Activated naive CD8-positive, alpha-beta T cell treated with anti-CD3 and anti-CD28 coated beads for 36 hours (primary cell): Measurements from ENCODE around the gene EFHB. TPM values are rescaled to one million over a fixed set of nuclear protein-coding genes. Genes with fewer than 3 reads are reported as not detected.
"Not testable (repeated sequence)": the region's sequence is repeated elsewhere in the genome, so short reads cannot be mapped to it uniquely, and the experiment has no call there.

ENCODE experiments used
- DNase-seq: peaks from one replicate; pipeline ENCODE4 v3.0.0; 2021
- H3K27ac Mint-ChIP-seq: one replicate; pipeline ENCODE4 v1.8.0; 2022; ENCODE audit warnings: mild to moderate bottlenecking, moderate library complexity, mixed read lengths
- H3K27me3 Mint-ChIP-seq: one replicate; pipeline ENCODE4 v1.8.0; 2022; ENCODE audit warnings: mild to moderate bottlenecking, mixed read lengths
- H3K36me3 Mint-ChIP-seq: one replicate; pipeline ENCODE4 v1.8.0; 2021; ENCODE audit warnings: mild to moderate bottlenecking, mixed read lengths
- H3K4me1 Mint-ChIP-seq: one replicate; pipeline ENCODE4 v1.8.0; 2021; ENCODE audit warnings: mixed read lengths
- H3K4me3 Mint-ChIP-seq: one replicate; pipeline ENCODE4 v1.8.0; 2022; ENCODE audit warnings: mild to moderate bottlenecking, moderate library complexity, mixed read lengths
- H3K9me3 Mint-ChIP-seq: one replicate; pipeline ENCODE4 v1.8.0; 2022; ENCODE audit warnings: mixed read lengths
- total RNA-seq, 2 experiments: library from RNA; stranded (reverse); gene quantifications; one replicate each; pipeline ENCODE4 v1.2.3, GENCODE V29; 2021

EFHB gene
- total RNA-seq, 2 experiments from 2014 or later = 0.50 to 0.87 TPM

- Mint-ChIP-seq H3K27ac (peak overlapping the region; percentile 16), H3K4me3 (peak overlapping the region; percentile 99), H3K9me3 (no peaks in the 10 kb centered on the region), H3K36me3 (peaks cover 6% of the 10 kb centered on the region), H3K27me3 (no peaks in the 10 kb centered on the region), H3K4me1 (peaks cover 28% of the 10 kb centered on the region)
- no peak for DNase-seq
These were observed 11.5 kb upstream of the EFHB start for GRCh38 chr3:19945534-19945933.

DNA sequence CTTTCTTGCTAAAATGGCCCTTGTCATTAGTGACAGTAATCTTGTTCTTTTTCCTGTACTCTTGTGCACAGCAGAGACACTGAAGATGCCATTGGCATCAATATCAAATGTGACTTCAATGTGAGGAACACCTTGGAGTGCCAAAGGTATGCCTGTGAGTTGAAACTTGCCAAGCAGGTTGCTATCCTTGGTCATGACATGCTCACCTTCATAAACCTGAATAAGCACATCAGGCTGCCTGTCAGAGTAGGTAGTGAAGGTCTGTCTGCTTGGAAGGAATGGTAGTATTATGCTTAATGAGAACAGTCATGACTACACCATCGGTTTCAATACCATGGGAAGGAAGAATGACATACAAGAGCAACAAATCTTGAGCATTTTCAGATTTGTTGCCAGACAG lies 6.6 kb upstream of the EFHB start:
- no peak overlapping the region for H3K4me3 Mint-ChIP-seq
- peaks cover 11% of the 10 kb centered on the region for H3K4me1 Mint-ChIP-seq
- no peaks in the 10 kb centered on the region for H3K27me3 Mint-ChIP-seq
- peaks cover 2% of the 10 kb centered on the region for H3K36me3 Mint-ChIP-seq
- H3K27ac Mint-ChIP-seq = no peak overlapping the region
- no peak for DNase-seq
- no peaks in the 10 kb centered on the region for H3K9me3 Mint-ChIP-seq

DNA sequence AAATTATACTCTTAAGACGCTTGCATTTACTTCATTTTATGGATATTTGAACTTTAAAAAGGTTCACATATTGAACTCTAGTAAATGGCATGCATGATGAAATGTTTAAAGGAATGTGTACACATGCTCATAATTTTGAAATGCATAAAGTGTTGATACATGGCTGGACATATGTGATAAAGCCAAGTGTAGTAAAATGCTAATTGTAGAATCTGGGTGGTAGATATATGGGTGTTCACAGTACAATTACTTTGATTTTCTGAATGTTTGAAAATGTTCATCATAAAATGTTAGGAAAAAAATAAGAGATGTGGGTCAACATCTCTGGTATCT lies 4.2 kb upstream of the EFHB start:
- H3K9me3 Mint-ChIP-seq = no peaks in the 10 kb centered on the region
- peaks cover 9% of the 10 kb centered on the region for H3K27me3 Mint-ChIP-seq
- no peak overlapping the region for H3K4me3 Mint-ChIP-seq
- no peak for DNase-seq
- H3K4me1 Mint-ChIP-seq = peaks cover 11% of the 10 kb centered on the region
- H3K36me3 Mint-ChIP-seq = no peaks in the 10 kb centered on the region
- H3K27ac Mint-ChIP-seq = no peak overlapping the region

DNA sequence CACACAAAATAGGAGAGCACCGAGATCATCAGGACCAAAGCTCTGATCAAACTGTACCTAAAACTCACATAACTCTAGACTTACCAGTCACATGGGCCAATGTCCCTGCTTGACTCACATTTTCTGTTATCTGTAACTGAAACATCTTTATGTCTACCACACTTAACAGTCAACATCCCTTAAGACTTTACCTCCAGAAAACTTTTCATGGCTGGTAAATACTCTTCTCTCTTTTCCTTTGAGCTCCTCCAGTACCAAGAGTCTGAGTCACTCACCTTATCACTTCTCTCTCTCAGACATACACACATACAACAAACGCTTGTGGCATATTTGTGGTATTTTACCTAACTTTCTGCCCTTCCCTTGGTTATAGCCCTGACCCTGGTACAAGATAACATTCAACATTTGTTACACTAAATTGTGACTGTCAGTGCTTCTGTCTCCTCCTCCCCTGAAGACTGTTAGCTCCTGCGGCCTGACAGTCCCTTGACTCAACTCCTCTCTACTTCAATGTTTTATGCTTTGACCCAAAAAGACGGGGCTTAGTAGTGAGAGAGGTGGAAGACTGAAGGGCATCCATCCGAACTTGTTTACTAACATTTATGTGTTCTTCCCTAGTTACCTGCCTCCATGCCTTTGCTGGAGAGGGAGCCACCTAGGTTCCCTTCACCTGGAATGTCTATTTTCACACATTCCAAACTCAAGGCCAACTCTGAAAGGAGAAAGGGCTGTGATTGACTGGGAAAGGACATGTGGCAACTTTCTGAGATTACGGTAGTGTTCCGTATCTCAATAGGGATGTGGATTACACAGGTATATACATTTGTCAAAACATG lies 3.7 kb upstream of the EFHB start:
- DNase-seq = no peak
- H3K9me3 Mint-ChIP-seq = no peaks in the 10 kb centered on the region
- H3K36me3 Mint-ChIP-seq = no peaks in the 10 kb centered on the region
- H3K4me3 Mint-ChIP-seq = peak overlapping the region; percentile 6
- H3K27ac Mint-ChIP-seq = no peak overlapping the region
- H3K4me1 Mint-ChIP-seq = peaks cover 17% of the 10 kb centered on the region
- peaks cover 15% of the 10 kb centered on the region for H3K27me3 Mint-ChIP-seq

- H3K27ac Mint-ChIP-seq = no peak overlapping the region
- no peak overlapping the region for H3K4me3 Mint-ChIP-seq
- no peaks in the 10 kb centered on the region for H3K9me3 Mint-ChIP-seq
- no peaks in the 10 kb centered on the region for H3K36me3 Mint-ChIP-seq
- no peak for DNase-seq
- H3K4me1 Mint-ChIP-seq = peaks cover 29% of the 10 kb centered on the region
- H3K27me3 Mint-ChIP-seq = peaks cover 17% of the 10 kb centered on the region
These were observed 1.6 kb downstream of the EFHB start for GRCh38 chr3:19932422-19932821.

DNA sequence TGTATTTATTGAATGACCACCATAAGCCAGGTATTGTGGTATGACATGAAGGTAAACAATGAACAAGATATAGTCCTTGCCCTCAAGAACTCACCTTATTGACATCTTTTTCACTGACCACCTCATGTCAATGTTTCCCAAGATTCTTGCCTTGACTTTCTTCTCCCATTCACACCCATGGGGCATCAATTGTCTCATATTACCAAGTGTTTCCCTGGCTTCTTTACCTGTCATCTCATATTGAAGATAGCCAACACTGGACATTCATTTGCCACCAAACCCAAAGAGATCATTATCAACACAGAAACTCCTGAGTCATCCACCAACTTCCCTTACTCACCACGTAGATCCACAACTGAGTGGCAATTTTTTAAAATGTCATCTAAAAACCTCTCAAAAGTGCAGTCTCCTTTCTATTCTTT lies 2.2 kb downstream of the EFHB start:
- H3K27ac Mint-ChIP-seq = peak overlapping the region; percentile 18

DNA sequence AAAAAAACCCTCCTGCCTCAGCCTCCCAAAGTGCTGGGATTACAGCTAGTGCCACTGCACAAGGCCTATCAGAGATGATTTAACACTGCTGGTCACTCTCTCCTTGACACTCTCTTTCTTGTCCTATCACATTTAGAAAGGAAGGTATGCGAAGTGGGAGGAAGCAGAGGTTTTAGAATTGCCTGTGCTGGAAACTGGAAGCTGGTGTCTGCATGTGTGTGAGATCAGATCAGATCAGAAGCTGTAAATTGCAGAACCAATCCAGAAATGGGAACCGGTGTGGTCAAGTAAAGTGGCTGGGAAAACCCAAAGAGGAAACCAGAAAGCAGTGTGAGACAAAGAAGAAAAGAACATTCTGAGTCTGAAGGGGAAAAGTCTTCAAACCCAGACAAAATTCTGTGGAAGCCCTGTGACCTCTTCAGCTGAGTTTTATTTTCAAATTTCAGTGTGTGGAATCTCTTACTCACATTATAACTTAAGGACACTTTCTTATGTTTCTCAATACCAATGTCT lies 2.8 kb downstream of the EFHB start:
- no peaks in the 10 kb centered on the region for H3K9me3 Mint-ChIP-seq
- peaks cover 26% of the 10 kb centered on the region for H3K4me1 Mint-ChIP-seq
- H3K36me3 Mint-ChIP-seq = no peaks in the 10 kb centered on the region
- H3K4me3 Mint-ChIP-seq = no peak overlapping the region
- peak overlapping the region; percentile 18 for H3K27ac Mint-ChIP-seq
- peaks cover 24% of the 10 kb centered on the region for H3K27me3 Mint-ChIP-seq
- DNase-seq = peak; percentile 42

More for the DNA sequence above, 2.2 kb downstream of the EFHB start:
- Mint-ChIP-seq H3K4me1 (peaks cover 26% of the 10 kb centered on the region), H3K9me3 (no peaks in the 10 kb centered on the region), H3K36me3 (no peaks in the 10 kb centered on the region), H3K27me3 (peaks cover 24% of the 10 kb centered on the region), H3K4me3 (peak overlapping the region; percentile 5)
- no peak for DNase-seq

- Mint-ChIP-seq H3K36me3 (no peaks in the 10 kb centered on the region), H3K4me1 (no peaks in the 10 kb centered on the region), H3K4me3 (no peak overlapping the region), H3K27ac (no peak overlapping the region), H3K27me3 (no peaks in the 10 kb centered on the region), H3K9me3 (no peaks in the 10 kb centered on the region)
- DNase-seq = no peak
These were observed 13.5 kb downstream of the EFHB start for GRCh38 chr3:19920401-19921080.

- H3K4me3 Mint-ChIP-seq = no peak overlapping the region
- no peaks in the 10 kb centered on the region for H3K36me3 Mint-ChIP-seq
- no peaks in the 10 kb centered on the region for H3K4me1 Mint-ChIP-seq
- peaks cover 9% of the 10 kb centered on the region for H3K9me3 Mint-ChIP-seq
- no peak for DNase-seq
- H3K27ac Mint-ChIP-seq = no peak overlapping the region
- no peaks in the 10 kb centered on the region for H3K27me3 Mint-ChIP-seq
These were observed 16.9 kb downstream of the EFHB start for GRCh38 chr3:19917167-19917566.

- peaks cover 2% of the 10 kb centered on the region for H3K4me1 Mint-ChIP-seq
- no peak overlapping the region for H3K27ac Mint-ChIP-seq
- H3K4me3 Mint-ChIP-seq = no peak overlapping the region
- no peaks in the 10 kb centered on the region for H3K27me3 Mint-ChIP-seq
- H3K9me3 Mint-ChIP-seq = peaks cover 13% of the 10 kb centered on the region
- no peak for DNase-seq
- H3K36me3 Mint-ChIP-seq = no peaks in the 10 kb centered on the region
These were observed 22.6 kb downstream of the EFHB start for GRCh38 chr3:19911452-19911851.

- H3K4me1 Mint-ChIP-seq = peaks cover 2% of the 10 kb centered on the region
- no peak overlapping the region for H3K27ac Mint-ChIP-seq
- H3K4me3 Mint-ChIP-seq = no peak overlapping the region
- H3K27me3 Mint-ChIP-seq = no peaks in the 10 kb centered on the region
- H3K9me3 Mint-ChIP-seq = peaks cover 4% of the 10 kb centered on the region
- no peak for DNase-seq
- H3K36me3 Mint-ChIP-seq = no peaks in the 10 kb centered on the region
These were observed 26.5 kb downstream of the EFHB start for GRCh38 chr3:19907523-19907922.

DNA sequence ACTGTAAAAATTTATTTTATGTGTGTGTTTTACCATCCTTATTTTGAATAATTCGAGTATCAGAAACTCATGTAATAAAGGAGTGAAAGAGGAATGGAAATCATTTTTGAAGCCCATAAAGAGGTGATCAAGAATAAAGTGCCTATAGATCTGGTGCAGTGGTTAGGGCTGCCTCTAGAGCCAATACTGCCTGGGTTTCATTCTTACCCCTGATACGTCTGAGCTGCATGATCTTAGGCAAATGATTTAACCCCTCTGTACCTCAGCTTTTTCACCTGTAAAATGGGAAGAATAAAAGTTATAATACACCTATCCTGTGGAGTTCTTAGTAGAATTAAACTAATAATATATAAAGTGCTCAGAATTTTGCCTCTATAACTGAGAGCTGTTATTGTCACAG lies 30.4 kb downstream of the EFHB start:
- DNase-seq = no peak
- Mint-ChIP-seq H3K4me3 (no peak overlapping the region), H3K27ac (no peak overlapping the region), H3K9me3 (no peaks in the 10 kb centered on the region), H3K4me1 (peaks cover 2% of the 10 kb centered on the region), H3K27me3 (no peaks in the 10 kb centered on the region), H3K36me3 (no peaks in the 10 kb centered on the region)

- Mint-ChIP-seq H3K27ac (no peak overlapping the region), H3K9me3 (no peaks in the 10 kb centered on the region), H3K4me3 (no peak overlapping the region), H3K36me3 (no peaks in the 10 kb centered on the region), H3K27me3 (no peaks in the 10 kb centered on the region), H3K4me1 (no peaks in the 10 kb centered on the region)
- no peak for DNase-seq
These were observed 32.1 kb downstream of the EFHB start for GRCh38 chr3:19901918-19902317.

DNA sequence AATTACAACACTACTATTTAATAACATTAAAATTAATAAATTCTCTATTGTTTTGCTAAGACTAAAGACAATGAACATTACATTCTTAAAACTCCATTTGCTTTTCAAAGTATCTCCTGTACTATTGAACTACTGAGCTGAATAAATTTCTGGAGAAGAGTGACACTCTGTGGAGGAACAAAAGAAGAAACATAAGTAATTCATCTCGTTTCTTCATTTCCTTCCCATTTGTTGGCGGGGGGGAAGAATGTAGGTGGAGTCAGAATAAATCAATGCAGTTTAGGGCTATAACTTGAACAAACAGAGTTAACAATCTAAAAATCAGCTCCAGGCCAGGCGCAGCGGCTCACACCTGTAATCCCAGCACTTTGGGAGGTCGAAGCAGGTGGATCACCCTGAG lies 32.7 kb downstream of the EFHB start:
- H3K27me3 Mint-ChIP-seq = no peaks in the 10 kb centered on the region
- no peak overlapping the region for H3K4me3 Mint-ChIP-seq
- H3K9me3 Mint-ChIP-seq = no peaks in the 10 kb centered on the region
- no peak overlapping the region for H3K27ac Mint-ChIP-seq
- H3K4me1 Mint-ChIP-seq = no peaks in the 10 kb centered on the region
- DNase-seq = no peak
- H3K36me3 Mint-ChIP-seq = no peaks in the 10 kb centered on the region

DNA sequence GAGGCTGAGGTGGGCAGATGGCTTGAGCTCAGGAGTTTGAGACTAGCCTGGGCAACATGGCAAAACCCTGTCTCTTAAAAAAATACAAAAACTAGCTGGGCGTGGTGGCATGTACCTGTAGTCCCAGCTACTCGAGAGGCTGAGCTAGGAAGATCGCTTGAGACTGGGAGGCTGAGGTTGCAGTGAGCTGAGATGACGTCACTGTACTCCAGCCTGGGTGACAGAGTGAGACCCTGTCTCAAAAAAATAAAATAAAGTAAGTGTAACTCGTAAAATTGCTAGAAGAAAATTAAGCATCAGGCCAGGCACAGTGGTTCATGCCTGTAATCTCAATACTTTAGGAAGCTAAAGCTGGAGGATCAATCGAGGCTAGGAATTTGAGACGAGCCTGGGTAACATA lies 34.2 kb downstream of the EFHB start:
- not testable (repeated sequence) for H3K27ac Mint-ChIP-seq, H3K27me3 Mint-ChIP-seq, H3K36me3 Mint-ChIP-seq, H3K4me3 Mint-ChIP-seq, DNase-seq, H3K9me3 Mint-ChIP-seq, H3K4me1 Mint-ChIP-seq

DNA sequence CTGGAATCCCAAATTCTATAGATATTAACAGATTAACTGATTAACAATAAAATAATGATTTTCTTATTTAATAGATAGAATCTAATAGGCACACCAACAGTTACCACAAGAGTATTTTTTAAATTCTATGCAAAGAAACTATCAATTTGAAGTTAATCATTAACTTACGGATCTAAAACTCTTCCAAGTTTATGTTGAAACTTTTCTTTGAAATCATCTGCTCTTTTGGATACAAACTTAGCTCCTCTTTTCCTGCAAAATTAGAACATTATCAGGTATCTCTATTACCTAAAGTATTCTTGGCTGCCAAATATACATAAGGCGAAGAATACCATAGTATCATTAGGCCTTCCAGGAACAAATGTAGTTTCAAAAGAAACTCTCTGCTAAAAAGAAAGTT lies 34.8 kb downstream of the EFHB start:
- Mint-ChIP-seq H3K4me1 (no peaks in the 10 kb centered on the region), H3K9me3 (no peaks in the 10 kb centered on the region), H3K36me3 (no peaks in the 10 kb centered on the region), H3K27me3 (no peaks in the 10 kb centered on the region), H3K27ac (no peak overlapping the region), H3K4me3 (no peak overlapping the region)
- DNase-seq = no peak
